Keratinocyte (primary cell): ENCODE data around the gene MUC6.

Experiments used
- EZH2 ChIP-seq: IDR thresholded peaks from one replicate; pipeline ENCODE4 v1.6.1; 2012; ENCODE audit warnings: inconsistent platforms, mild to moderate bottlenecking, low read length, moderate library complexity
- TF ChIP-seq, protein P1 (sequence below), 3 experiments: IDR thresholded peaks in 1 of 3; conservative IDR thresholded peaks in 1 of 3; optimal IDR thresholded peaks in 1 of 3; 2 replicates in 2 of 3; 3 replicates in 1 of 3; pipeline versions ENCODE3 to v1.5.1; 2011; ENCODE audit warnings: low read length in 3 of 3, mild to moderate bottlenecking in 3 of 3, moderate library complexity in 2 of 3, control low read depth in 1 of 3, inconsistent platforms in 1 of 3; ENCODE audit not compliant: insufficient read depth in 2 of 3; ENCODE audit errors: extremely low read depth in 1 of 3

- TF ChIP-seq, protein P1, sequence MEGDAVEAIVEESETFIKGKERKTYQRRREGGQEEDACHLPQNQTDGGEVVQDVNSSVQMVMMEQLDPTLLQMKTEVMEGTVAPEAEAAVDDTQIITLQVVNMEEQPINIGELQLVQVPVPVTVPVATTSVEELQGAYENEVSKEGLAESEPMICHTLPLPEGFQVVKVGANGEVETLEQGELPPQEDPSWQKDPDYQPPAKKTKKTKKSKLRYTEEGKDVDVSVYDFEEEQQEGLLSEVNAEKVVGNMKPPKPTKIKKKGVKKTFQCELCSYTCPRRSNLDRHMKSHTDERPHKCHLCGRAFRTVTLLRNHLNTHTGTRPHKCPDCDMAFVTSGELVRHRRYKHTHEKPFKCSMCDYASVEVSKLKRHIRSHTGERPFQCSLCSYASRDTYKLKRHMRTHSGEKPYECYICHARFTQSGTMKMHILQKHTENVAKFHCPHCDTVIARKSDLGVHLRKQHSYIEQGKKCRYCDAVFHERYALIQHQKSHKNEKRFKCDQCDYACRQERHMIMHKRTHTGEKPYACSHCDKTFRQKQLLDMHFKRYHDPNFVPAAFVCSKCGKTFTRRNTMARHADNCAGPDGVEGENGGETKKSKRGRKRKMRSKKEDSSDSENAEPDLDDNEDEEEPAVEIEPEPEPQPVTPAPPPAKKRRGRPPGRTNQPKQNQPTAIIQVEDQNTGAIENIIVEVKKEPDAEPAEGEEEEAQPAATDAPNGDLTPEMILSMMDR (optimal IDR thresholded peaks at IDR 0.05 in 1 of 3, IDR thresholded peaks at IDR 0.05 in 1 of 3, conservative IDR thresholded peaks at IDR 0.05 in 1 of 3; ENCODE audit: extremely low read depth in 1 of 3, insufficient read depth in 2 of 3, low read length in 3 of 3), result no peak
- TF ChIP-seq EZH2, result no peak
Measured at GRCh38 chr11:1071571-1072115, 35.1 kb upstream of the MUC6 start.
